NCI-H2081 (cell line): ENCODE measurements around the gene SRCIN1.

Experiments used
- DNase-seq, 2 experiments: peaks; one replicate each; lab custom pipeline; 2025; lab: John Stamatoyannopoulos, UW

Gene SRCIN1

GRCh38 chr17:38561416-38562214 is 44.1 kb downstream of the SRCIN1 start:
- DNase-seq = no peak

- no peak for DNase-seq
Measured at GRCh38 chr17:38560503-38561318, 45.0 kb downstream of the SRCIN1 start.

GRCh38 chr17:38559880-38560230 is 45.9 kb downstream of the SRCIN1 start:
- peak in 1 of 2 experiments; percentile 31 for DNase-seq

GRCh38 chr17:38559051-38559879 is 46.5 kb downstream of the SRCIN1 start:
- DNase-seq = peak; percentile 98

GRCh38 chr17:38558728-38559050 is 47.1 kb downstream of the SRCIN1 start:
- no peak for DNase-seq

GRCh38 chr17:38557836-38558727 is 47.7 kb downstream of the SRCIN1 start:
- peak; percentile 99 for DNase-seq

GRCh38 chr17:38557396-38557795 is 48.4 kb downstream of the SRCIN1 start:
- DNase-seq = no peak

- no peak for DNase-seq
Measured at GRCh38 chr17:38556239-38556638, 49.5 kb downstream of the SRCIN1 start.

- DNase-seq = peak; percentile 90 to 98
Measured at GRCh38 chr17:38554430-38555350, 51.1 kb downstream of the SRCIN1 start.

- no peak for DNase-seq
Measured at GRCh38 chr17:38552343-38552742, 53.4 kb downstream of the SRCIN1 start.

- DNase-seq = no peak
Measured at GRCh38 chr17:38551121-38551520, 54.6 kb downstream of the SRCIN1 start.

- DNase-seq = no peak
Measured at GRCh38 chr17:38550661-38551060, 55.1 kb downstream of the SRCIN1 start.

- DNase-seq = no peak
Measured at GRCh38 chr17:38549285-38549684, 56.5 kb downstream of the SRCIN1 start.

- no peak for DNase-seq
Measured at GRCh38 chr17:38547444-38547843, 58.3 kb downstream of the SRCIN1 start.

- no peak for DNase-seq
Measured at GRCh38 chr17:38546396-38546795, 59.4 kb downstream of the SRCIN1 start.

- DNase-seq = no peak
Measured at GRCh38 chr17:38545531-38546225, 60.1 kb downstream of the SRCIN1 start.

- no peak for DNase-seq
Measured at GRCh38 chr17:38544839-38545209, 60.9 kb downstream of the SRCIN1 start.

GRCh38 chr17:38544175-38544838 is 61.4 kb downstream of the SRCIN1 start:
- DNase-seq = no peak
